Fibroblast of skin of back (primary cell): Measurements from ENCODE around the gene PLA1A.

Source experiments
- DNase-seq: peaks from one replicate; pipeline ENCODE4 v3.0.0-alpha.2; 2013

PLA1A gene

DNA sequence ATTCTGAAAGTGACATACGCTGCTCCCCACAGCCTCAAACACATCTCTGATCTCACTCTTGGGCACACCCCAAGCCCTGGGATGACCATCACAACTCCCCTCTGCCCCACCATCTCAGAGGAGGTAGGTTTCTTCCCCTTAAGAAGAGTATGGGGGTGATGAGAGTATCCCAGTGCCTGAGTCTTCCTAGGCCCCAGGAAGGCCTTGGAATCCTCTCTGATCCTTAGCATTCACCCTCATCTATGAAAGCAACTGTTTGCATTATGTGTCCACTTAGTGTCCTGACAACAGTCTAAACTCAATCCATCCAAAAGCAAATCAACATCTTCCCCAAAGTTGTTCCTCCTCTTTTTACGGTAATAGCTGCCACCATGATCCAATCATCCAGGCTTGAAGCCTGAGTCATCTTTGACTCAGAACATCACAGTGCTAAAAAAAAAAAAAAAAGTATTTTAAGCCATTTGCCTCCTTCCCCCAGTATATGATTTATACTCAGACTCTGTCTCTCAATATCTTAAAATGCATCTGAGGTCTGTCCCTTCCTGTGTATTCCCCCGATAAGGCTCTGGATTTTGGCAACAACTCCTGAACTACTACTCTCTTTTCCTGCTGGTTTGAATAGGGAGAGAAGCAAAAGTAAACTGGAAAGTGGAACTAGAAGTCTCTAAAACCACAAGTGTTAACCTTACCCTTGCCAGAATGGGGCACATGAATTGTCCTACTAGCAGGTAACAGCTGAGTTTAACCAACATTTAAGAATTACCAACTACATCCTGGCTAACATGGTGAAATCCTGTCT, 40.2 kb downstream of the PLA1A start:
- DNase-seq, result peak; percentile 96

- no peak for DNase-seq
Measured at GRCh38 chr3:119639494-119640350, 42.0 kb downstream of the PLA1A start.

DNA sequence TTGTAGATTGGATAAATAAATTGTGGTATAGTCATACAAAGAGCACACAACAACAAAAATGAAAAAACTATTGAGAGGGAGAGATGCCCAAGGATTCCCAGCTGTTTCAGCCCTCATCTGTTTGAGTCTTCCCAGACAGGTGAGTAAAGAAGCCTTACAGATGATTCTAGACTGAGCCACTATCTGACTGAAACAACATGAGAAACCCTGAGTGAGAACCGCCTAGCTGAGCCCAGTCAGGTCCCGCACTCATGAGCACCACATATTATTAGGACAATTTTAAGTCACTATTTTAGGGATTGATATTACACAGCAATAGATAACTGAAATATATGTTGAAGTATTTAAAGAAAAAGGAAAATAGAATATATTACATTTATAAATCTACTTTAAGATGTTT, 43.7 kb downstream of the PLA1A start:
- no peak for DNase-seq

DNA sequence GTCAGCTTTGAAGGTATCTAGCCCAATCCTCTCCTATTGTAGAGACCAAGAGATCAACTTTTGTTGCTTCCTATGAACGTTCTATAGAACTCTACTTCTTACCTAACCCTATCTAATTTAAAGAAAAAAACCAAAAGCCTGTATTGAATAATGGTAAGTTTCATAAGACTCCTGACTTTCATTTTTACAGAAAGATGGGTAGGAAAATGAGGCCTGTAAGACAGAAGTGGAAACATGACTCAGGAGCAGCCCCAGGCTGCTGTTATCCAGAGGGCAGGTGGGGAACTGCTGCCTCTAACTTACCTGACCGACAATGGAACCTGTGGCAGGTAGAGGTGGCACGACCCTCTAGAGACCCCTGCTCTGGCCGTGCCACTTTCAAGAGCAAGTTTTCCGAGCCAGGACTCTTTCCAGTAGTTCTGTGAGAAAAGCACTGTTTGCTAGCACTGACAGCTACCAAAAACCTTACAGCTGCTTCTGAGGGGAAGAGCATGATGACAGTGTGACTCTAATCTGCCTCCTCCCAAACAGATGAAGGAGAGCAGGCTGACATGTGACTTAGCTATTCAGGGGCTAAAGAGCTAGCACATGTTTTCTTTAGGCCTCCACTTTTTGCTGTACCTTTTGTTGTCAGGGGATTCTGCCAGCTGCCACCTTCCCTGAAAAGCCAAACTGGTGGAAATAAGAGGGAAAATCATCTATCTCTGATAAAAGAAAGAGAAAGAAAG, 45.2 kb downstream of the PLA1A start:
- DNase-seq, result peak; percentile 50

DNA sequence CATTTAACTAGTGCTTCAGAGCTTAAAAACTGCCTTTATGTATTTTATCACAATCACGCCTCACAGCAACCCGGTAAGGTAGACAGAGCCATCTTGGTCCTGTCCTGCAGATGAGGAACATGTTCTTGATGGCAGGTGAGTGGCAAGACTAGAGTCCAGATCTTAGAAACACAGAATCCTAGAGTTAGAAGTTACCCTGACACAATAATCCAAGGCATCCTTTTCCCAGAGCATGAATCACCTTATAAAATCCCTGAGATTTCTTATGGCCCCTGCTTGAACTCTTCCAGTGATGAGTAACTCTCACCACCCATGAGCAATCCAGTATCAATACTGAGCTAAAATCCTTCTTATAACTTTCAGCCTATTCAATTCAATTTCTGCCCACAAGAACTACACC, 45.8 kb downstream of the PLA1A start:
- peak; percentile 89 for DNase-seq

DNA sequence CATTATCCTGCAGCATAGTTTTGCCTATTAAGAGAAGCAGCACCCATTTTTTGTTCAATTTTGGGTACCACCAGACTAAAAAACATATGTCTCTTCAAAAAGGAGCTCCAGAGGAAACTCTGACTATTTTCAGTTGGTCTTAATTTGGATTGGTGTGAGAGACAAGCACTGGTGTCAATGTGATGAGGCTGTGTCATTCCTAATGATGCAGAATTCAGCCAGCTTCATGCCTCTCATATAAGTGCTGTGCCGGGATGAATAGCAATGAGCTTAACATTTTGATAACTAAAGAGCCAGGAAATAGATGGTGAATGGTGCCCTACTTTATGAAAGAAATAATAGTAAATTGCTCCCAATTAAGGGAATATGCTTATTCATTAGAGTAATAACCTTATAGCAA, 46.8 kb downstream of the PLA1A start:
- DNase-seq, result no peak

- DNase-seq, result no peak
Measured at GRCh38 chr3:119645813-119646212, 48.1 kb downstream of the PLA1A start.

GRCh38 chr3:119647171-119647570, 49.5 kb downstream of the PLA1A start:
- DNase-seq, result no peak

GRCh38 chr3:119647843-119648575, 50.3 kb downstream of the PLA1A start:
- no peak for DNase-seq

GRCh38 chr3:119649761-119650160, 52.1 kb downstream of the PLA1A start:
- DNase-seq, result no peak

DNA sequence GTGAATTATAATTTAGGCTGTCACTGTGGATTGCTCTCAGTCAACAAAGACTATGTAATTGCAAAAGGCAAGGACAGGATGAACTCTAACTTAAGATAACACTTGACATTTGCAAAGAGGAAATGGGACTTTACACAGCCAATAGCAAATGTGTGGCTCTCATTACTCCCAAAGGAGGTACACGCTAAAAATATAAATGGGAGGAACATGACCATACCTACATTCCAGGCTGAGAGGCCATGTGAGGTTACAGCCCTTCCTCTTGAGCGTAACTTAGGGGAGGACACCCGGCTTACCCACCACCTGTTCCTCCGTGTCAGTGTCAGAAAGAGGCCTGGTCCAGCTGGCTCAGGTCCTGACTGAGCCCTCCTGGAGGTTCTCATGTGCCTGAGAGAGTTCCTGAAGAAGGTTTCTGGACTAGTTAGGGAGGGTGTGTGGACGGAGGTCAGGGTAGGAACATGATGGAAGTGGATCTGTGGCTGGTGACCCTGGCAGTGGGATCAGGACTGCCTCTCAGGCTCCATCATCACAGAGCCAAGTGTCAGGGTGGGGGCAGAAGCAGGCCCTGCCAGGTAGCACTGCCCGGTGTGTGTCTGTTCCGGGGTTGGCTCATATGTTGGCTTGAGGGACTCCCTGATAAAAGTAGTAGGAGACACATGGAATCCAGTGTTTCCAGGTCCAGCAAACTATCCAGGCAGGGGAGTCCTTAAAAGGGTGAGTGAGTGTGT, 54.8 kb downstream of the PLA1A start:
- DNase-seq, result no peak

GRCh38 chr3:119653876-119654275, 56.2 kb downstream of the PLA1A start:
- no peak for DNase-seq

GRCh38 chr3:119657887-119658702, 60.4 kb downstream of the PLA1A start:
- peak; percentile 23 for DNase-seq

- DNase-seq, result no peak
Measured at GRCh38 chr3:119658994-119659393, 61.3 kb downstream of the PLA1A start.

DNA sequence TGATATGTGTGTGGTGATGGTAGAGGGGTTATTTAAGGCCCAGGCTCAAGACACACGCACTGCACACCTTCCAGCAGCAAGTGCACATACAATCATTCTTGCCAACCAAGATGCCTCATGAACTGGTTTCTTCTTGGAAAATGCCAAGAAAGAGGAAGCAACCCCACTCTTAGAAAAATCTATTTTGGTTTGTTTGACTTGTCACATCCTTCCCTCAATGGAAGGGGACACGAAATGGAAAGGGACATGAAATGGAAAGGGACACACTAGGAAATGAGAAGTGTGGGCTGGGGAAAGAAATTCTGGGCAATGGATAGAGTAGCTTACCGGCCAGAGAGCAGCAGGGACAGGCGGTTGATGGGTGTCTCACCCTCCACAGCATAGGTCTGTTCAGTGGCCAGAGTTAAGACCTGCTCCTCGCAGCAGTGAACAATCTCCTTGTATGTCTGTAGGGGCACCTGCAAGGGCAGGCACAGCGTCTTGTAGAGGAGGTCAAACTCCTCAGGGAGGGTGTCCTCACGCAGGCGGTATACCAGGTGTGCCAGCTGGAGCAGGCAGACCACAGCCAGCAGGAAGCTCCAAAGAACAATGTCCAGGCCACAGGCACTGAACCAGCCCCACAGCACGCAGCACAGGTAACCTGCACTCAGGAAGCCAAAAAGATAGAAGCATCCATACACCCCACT, 62.1 kb downstream of the PLA1A start:
- DNase-seq, result no peak

DNA sequence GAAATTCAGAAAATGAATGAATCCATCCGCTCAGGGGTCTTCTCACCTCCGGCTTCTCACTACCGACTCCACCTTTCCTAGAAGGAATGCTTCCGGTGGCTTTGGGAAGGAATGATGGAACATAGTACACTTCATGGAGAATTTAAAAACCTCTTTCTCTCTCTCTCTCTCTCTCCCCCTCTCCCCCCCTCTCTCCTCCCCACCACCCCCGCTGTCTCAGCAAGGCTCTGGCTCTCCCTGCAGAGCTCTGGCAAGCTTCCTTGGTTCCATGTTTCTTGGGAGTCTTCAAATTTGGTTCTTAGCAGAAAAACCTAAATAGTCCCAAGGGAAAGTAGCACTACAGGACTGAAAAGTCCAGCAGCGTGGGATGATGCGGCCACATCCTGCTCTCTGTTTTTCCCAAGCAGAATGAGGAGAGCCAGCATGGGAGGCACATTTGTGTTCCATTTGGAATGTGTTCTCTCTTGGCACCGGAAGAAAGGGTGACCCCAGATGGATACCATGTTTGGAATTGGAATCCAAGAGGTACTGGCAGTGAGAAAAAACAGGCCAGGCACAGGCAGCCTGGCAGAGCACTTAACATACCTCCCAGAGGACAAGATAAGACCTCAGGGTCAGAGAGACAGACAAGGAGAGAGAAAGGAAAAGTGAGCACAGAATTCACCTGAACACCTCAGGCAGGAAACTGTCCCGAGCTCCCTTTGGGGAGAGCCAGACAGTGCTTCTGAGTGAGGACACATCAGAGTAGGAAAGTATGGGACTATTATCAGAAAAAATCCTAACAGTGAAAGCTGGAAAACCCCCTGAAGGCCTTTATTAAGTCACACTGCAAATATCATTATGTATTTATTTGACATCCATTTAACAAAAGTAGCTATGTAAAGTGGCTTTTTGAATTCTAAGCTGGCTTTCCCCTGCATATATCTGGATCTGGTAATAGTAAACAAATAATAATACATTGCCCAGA, 63.1 kb downstream of the PLA1A start, which contains the start of gene POPDC2:
Gene POPDC2, minus strand, starts transcription at position 116 of the 967 bp plus-strand sequence. CDS start 166 bp downstream, outside the sequence.
- DNase-seq, result peak; percentile 77

GRCh38 chr3:119662604-119663373, 65.1 kb downstream of the PLA1A start:
- DNase-seq, result peak; percentile 38

DNA sequence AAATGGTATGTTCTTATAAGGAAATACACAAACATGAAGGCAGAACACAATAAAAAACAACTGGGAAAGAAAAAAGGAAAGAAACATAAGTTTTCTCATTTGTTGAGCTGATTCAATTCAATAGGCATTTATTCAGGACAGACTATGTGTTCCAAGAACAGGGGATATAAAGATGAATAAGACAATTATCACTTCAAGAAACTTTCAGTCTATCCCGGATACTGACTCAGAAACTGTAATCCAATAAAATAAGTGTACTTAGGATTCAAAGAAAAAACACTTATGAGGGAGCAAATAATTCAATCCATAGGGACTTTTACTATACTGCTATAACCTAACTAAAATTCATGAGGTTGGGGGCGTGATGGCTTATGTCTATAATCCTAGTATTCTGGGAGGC, 66.2 kb downstream of the PLA1A start:
- peak; percentile 51 for DNase-seq
